ENCODE data around the gene LIG4.

GRCh38 chr13:108185223-108185622 is 30.1 kb downstream of the LIG4 start:
- no peak for TF ChIP-seq CTCF (IDR thresholded peaks at IDR 0.05; ENCODE audit: low read depth, low read length)
- no peak for TF ChIP-seq EZH2phosphoT487 (IDR thresholded peaks at IDR 0.05; ENCODE audit: low read depth)

Measured in OCI-LY3 (cell line).